C4-2B (cell line): ENCODE measurements around the gene FCN3.
"Not testable (repeated sequence)": the region's sequence is repeated elsewhere in the genome, so short reads cannot be mapped to it uniquely, and the experiment has no call there.

Source experiments
- H3K27ac ChIP-seq: fragments of 450-650 bp; 2 replicates; pipeline ENCODE4 v1.5.1; 2017
- CTCF ChIP-seq: fragments of 450-650 bp; conservative IDR thresholded peaks from 2 replicates; pipeline ENCODE4 v1.5.1; 2017; ENCODE audit warnings: mild to moderate bottlenecking
- ZFX ChIP-seq: fragments of 450-650 bp; IDR thresholded peaks from 2 replicates; pipeline ENCODE4 v1.6.1; 2017

Gene FCN3

GRCh38 chr1:27412502-27412901, 37.9 kb upstream of the FCN3 start:
- TF ChIP-seq CTCF, result no peak
- TF ChIP-seq ZFX, result no peak
- H3K27ac ChIP-seq, result no peak overlapping the region

GRCh38 chr1:27410709-27411108, 36.1 kb upstream of the FCN3 start:
- no peak overlapping the region for H3K27ac ChIP-seq
- no peak for TF ChIP-seq ZFX
- TF ChIP-seq CTCF, result no peak

- TF ChIP-seq CTCF (no peak), ZFX (no peak)
- no peak overlapping the region for H3K27ac ChIP-seq
Observed at GRCh38 chr1:27409669-27410068, 35.0 kb upstream of the FCN3 start.

- TF ChIP-seq ZFX (no peak), CTCF (no peak)
- H3K27ac ChIP-seq, result no peak overlapping the region
Observed at GRCh38 chr1:27408151-27408550, 33.5 kb upstream of the FCN3 start.

GRCh38 chr1:27406791-27407190, 32.2 kb upstream of the FCN3 start:
- H3K27ac ChIP-seq, result not testable (repeated sequence)

GRCh38 chr1:27406362-27406680, 31.7 kb upstream of the FCN3 start:
- TF ChIP-seq ZFX, result no peak
- no peak for TF ChIP-seq CTCF
- no peak overlapping the region for H3K27ac ChIP-seq

GRCh38 chr1:27405598-27406361, 31.2 kb upstream of the FCN3 start:
- H3K27ac ChIP-seq, result not testable (repeated sequence)

- H3K27ac ChIP-seq, result no peak overlapping the region
Observed at GRCh38 chr1:27405074-27405473, 30.4 kb upstream of the FCN3 start.

More at GRCh38 chr1:27405074-27405473, 30.4 kb upstream of the FCN3 start:
- TF ChIP-seq ZFX, result no peak
- TF ChIP-seq CTCF, result no peak
